Measurements from ENCODE around the gene SMIM32.
A peak's percentile ranks its signal among the peaks of the same experiment; 100 is the strongest.

The SMIM32 gene

DNA sequence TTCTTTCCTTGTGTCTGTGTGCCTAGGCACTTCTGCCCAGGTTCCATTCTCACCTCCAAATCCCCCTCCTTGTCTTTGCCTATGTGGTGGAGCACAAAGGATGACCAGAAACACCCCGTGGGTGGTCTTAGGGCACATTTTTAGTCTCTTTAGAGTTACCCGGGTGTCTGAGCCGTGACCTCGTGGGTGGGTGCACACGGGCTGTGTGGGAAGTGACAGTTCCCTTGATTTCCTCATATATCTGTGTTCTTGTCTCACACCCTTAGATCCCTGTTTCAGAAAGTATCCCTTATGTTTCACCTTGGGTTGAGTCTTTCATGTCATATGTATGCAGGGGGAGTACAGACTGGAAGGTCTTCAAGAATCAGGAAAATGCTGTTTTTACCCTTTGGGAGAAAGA, 13.4 kb upstream of the SMIM32 start:
- DNase-seq: no peak

DNA sequence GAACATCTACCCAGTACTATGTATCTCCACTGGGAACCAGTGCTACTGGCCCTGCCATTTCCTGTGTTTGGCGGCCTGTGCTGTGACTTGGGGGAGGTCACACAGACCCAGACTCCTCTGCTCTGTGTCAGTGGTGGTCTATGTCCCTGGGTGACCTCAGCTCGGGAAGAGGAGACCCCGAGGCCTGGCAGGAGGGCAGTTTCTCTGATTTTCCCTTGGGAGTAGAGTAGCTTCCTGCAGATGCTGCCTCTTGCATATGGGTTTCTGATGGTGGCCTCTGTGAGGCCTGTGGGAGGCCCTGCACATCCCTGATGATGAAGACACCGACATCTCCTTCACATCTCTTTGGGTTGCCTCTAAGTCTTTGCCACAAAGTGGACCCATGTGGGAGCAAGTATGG, 13.0 kb upstream of the SMIM32 start:
- no peak for DNase-seq

DNA sequence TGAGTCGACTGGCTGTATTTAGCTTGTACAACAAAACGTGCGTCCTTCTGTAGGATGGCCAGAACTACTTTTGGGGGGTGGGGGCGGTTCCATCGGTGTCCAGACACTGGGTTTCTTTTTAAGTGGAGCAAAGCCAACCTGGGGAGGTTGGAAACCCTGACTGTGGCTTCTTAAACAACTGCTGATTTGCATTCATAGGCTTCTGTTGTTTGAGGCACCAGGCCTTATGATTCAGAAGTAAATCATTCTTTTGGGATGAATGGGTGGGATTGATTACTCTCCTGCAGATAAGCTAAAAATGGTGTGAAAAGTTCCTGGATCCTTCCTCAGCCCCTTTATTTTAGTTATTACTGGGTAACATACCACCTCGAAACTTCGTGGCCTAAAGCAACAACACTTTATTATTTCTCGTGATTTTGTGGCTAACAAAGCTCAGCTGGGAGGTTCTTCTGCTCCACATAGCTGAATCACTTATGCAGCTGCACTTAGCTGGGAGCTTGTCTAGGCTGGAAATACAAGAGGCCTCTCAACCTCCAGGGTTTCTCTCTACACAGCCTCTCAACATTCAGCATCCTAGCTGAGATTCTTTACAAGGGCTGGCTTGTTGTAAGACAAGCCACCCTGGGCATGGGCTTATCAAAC, 12.2 kb upstream of the SMIM32 start:
- DNase-seq: no peak

DNA sequence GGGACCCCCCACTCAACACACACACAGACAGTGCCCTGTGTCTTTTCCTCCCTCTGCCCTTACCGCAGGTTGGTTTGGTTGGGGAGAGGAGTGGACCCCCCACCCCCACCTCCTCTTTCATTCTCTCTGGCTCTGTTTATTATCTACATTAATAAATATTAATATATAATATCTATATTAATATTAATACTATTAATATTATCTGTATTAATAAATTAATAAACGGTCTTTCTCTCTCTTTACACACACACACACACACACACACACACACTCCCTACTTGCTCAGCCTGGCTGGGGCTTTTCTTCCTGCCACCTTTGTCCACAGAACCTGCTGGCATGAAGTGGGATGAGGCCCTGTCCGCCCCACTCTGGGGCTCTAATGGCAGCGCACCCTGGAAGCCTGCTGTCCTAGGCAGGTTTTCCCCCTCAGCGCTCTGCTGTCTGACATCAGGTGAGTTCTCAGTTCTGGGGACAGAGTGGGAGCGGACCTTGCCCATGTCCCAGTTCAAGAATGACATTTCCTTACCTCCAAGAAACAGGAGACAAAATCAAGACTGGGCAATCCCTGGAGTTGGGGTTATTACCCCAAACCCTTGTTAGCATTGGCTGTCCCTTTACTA, 10.5 kb upstream of the SMIM32 start:
- no peak for DNase-seq

DNA sequence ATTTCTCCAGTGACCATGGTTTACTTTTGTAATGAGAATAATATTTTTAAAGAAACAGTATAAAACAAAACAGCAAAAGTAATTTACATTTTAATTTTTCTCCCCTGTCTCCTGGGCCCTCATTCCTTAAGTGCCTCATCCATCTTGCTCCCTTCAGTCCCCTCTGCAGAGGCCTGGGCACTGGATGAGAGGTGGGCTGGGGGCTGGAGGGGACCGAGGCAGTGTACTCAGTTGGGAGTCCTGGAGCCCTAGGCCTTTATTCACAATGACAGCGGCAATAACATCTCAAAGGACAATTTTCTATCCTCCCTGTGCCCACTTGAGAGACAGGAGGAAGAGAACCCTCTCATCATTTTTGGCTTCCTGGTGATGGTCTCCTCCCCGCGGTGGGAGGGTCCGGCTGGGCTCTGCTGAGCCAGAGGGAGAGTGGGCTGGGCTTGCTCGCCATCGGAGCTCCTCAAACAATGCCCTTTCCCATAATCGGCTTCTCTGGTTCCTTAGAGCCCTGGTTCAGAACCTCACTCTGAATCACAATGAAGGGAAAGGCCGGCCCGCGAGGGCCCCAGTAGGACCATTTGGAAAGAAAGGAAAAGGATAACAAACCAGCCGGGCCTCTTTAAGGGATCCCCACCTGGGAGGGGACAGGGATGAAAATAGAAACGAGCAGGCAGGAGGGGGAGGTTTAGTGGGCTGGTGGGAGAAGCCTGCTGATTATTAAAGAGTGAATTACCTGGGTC, 9.7 kb upstream of the SMIM32 start:
- no peak for DNase-seq

DNA sequence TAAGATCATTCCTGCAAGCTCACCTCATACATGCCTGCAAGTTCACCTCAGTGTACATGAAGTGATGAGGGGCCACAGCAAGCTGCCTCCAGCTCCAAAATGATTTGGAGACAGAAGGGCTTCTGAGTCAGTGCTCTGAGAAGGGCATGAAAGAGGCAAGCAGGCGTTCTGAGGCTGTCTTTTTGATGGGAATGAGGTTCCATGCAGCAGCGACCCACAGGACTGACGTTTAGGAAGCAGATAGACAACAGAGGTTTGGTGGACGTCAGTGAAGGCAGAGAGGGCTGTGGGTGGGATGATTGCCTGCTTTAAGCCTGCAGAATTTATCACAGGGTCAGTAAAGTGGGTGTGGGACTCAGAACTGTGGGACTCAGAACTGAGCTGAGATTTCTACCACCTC, 8.9 kb upstream of the SMIM32 start:
- DNase-seq: no peak

DNA sequence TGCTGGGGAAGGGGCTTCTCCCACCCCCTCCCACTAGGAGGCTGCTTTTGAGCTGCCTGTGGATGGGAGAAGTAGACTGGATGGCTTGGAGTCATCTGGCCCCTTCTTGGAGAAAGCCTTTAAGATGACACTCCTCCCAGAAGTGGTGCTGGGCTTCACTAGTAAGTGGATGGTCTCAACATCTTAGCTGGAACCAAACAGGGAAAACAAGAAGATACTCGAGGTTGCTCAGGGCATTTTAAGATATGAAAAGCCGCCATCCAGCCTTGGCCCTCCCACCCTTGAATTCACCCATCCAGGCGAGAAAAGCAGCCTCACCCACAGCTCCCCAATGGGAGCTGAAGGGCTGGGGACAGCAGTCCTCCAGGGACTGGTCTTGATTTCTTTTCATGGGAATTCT, 7.8 kb upstream of the SMIM32 start:
- no peak for DNase-seq

DNA sequence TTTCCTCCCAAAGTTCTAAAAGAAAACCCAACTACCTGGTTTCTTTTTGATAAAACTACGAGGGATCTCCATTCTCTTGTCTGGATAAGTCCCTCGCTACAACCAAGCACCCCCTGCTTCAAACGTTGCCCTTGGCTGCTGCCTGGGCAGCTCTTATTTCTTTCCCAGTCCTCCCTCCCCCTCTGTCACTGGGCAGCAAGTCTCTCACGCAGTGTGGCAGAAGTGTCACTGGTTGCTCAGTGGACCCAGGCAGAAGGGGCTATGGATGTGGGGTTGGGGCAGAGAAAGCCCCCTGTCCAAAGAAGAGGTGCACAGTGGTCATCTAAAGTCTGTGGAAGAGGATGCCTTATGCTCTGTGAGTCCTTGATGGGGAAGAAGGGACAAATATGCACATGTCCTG, 7.2 kb upstream of the SMIM32 start:
- no peak for DNase-seq

DNA sequence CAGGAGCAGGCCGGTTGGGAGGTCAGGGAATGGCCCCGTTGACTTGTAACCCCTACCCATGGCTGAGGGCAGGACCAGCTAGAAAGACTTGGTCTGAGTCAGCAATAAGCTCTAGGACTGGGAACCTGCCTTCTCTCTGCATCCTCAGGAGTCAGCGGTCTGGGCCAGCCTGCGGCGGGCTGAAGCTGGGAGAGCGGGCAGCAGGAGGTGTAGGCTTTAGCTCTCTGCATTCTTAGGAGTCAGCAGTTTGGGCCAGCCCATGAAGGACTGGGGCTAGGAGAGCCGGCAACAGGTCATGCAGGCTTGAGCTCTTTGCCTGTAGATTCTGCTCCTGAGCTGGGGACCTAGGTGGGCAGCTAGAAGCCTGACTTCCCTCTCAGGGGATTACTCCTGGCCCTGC, 6.4 kb upstream of the SMIM32 start:
- no peak for DNase-seq

DNA sequence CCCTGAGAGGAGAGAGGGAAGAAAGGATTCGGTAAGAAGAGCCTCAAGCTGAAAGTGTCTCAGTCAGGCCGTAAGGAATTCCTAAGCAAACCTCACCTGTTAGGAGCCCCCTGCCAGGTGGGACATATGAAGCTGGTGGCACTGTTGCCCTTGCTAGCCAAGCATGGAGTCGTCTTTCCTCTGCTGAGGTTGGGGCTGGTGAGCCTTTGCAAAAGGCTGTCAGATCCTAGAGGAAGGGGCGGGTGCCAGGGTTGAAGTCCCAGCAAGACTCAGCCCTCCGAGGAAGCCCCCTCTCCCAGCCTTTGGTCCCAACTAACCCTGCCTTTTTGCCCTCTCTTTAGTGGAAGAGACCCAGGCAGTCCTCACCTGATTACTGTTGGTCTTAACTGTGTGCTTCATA, 5.5 kb upstream of the SMIM32 start:
- DNase-seq: no peak

DNA sequence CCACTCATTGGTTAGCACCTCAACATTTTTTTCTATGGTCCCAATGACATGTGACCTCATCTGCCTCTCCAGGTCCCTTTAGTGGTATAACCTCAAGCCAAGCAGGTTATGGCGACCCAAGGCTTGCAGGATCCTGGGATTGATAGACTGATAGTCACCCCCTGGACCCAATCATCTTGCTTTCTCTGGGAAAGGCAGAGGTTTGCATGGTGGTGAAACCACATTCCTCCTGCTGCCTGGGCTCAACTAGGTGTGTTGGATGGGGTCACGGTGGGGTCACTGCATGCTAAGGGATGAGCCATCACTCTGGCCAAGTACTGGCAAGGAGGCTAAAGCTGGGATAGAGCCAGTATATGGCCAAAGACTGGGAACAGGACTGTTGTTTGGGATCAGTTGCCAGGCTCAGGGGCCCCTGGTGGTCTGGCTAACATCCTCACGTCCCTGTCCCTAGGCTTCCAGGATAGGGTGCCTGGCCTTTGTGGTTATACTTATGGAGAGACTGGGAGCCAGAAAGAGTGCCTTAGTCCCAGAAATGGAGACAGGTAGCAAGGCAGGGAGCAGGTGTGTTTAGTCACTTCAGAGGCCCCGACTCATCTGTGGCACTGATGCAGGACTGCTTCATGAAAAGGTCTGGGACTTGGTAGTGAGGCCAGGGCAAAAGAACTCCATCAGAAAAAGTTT, 4.6 kb upstream of the SMIM32 start:
- no peak for DNase-seq

DNA sequence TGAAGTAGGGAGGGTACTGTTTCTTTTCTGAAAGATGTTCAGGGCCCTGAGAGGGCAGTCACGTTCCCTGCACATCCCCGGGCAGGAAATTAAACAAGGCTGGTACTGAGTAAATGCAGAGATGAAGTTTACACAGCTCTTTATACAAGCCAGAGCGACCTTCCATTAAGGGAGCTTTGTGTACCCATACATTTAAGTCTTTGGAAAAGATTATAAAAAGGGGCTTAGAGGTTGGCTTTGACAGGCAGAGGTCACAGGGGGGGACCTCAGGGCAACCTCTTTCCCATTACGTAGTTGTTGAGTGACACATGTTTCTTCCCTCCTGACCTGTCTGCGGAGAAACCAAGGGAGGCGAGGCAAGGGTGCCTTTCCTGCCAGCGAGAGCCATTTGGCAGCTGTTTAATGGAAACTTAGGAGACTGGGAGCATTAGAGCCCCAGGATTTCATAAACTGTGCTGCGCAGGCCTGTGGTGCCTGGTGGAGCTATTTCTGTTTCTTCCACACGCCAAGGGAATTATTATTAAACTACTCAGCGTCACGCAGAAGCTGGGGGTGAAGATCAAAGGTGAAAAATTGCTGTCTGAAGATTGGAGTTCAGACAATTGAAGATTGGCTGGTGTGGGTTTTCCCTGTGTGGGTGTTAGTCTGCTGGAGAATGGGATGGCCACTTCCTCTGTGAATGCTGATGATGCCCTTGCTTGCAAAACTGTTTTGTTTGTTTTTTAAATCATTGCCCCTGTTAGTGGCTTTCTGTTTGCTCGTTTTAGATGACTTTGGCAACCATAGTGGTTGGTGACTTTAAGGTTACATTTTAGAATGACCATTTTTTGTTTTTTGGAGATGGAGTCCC, 3.2 kb upstream of the SMIM32 start:
- no peak for DNase-seq

DNA sequence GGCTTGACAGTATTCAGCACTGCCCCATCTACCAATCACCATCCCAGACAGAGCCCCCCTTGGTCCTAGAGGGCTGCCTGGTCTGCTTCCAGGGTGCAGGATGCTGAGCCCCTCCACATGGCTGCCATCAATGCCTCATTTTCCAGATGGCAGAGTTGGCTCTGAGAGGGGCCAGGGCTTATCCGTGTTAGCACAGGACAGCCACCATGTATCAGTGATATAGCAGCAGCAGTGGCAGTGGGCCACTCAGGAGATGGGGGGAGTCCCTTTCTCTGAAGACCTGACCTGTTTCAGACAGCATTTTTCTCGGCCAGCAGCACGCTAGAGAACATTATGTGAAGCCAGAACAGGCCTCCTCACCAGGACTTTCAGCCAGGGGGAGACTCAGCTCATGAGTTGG, 1.6 kb upstream of the SMIM32 start:
- DNase-seq: no peak

DNA sequence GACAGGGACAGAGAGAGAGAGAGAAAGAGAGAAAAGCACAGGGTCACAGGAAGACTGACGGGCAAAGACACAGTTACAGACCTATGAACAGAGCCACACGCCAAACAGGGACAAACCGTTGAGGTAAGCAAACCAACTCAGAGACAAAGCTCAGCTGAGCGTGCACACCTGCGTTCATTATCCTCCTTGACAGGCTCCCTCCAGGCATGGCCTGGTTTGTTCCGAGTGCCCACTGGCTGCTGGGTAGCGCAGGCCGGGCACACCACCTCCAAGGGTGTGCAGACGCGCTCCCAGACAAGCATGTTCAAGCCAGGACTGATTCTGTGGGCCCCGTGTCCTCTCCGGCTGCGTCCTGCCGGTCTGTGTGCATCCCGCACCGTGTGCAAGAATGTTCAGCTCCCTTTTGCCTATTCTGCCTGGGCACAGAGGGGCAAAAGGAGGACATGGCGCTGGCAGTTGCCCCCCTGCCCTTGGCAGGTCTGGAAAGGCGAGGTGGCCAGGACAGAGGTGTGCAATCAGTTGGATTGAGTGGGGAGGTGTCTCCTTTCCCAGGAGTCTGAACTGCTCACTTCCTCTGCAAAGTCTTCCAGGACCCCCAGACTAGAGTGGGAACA, 467 bp upstream of the SMIM32 start:
- DNase-seq: peak in 2 of 3 experiments; percentile 40 to 67

DNA sequence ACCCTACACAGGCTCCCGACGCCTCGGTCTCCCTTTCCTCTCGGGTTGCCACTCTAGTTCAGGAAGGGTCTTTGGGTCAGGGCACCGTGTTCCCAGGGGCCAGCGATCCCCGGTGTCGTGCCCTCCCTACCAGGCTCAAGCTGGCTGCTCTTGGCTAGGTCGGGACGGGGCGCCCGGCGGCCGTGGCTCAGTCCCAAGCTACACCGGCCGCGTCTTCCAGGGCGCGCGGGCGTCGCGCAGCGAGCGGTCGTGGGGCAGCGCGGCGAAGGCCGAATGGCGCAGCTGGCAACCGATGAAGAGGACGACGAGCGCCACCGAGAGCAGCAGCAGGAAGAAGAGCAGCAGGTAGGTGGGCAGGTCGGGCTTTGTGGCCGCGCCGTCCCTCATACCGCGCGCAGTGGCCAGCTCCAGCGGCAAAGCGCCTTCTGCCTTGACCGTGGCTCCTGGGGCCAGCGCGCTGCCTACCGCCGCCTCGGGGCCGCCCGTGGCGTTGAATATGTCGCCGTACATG, 892 bp downstream of the SMIM32 start:
- DNase-seq: peak in 2 of 3 experiments; percentile 51 to 52

DNA sequence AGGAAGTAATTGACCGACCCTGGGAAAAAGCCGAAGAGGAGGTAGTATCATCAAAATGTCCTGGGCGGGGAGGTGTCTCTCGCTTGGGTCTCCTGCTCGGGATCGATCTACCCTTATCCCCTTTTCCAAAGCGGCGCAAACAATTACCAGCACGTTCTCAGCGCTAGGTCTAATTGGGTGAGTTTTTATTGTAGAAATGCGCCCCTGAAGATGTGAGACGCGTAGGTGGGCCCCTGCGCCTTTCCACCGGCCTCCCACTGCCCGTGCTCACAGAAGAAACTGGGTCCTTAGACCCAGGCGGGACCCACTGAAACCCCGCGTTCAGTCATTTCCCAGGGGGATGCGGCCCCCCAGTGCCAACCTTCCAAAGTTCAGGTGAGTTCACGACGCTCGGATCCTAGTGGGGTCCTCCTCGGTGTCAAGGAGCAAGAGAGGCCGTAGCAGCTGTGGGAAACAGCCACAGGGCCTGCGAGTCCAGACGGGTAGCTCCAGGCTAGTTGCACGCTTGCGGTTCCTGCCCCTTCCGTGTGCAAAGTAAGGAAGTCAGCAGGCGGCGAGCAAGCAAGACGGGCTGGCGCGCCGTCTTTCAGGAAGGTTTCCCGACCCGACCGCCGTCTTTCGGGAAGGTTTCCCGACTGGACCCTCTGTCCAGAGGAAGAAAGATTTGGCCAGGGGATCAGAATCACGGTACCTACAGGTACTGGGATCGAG, 1.5 kb downstream of the SMIM32 start:
- peak in 1 of 3 experiments; percentile 35 for DNase-seq

DNA sequence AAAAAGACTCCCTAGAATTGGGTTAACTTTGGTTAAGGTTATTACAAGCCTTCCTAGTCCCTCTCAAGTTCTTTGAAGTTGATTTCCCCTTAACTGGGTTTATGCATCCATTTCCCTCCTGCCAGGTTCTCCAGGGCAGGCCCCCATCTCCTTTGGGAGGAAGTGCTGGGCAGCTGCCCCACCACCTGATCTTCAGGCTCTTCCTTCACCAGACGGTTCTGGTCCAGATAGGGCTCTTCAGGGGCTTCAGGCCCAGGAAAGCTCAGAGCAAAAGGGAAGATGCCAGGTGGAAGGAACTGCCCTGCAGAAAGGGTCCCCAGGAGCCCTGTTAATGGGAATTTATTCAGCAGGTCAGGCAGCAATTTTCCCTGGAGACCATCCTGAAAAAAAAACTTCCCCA, 2.1 kb downstream of the SMIM32 start:
- no peak for DNase-seq

DNA sequence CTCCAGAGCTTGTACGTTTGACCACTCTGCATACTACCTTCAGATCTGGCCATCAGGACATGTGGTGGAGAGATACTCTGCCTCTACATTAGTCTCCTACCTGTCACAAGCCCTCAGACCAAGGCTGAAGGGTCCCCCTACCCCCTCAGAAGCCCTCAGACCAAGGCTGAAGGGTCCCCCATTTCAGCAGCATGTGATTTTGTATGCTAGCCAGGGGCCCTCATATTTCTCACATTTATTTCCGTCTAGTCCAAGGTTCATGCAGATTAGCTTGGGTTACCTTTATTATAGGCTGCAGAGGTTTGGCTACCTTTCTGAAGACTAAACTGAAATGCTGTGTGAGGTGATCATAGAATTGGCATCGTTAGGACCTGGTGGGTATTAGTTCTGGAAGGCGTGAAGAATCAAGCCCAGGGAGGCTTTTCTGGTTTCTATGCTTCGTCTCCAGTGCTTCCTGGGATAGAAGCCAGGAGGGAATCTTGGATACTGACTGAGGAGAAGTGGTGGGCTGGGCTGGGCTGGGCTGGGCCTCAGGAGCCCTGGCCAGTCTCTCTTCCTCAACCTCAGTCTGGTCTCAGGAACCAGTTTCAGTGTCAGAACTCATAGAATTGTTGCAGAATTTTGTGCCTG, 2.8 kb downstream of the SMIM32 start:
- no peak for DNase-seq

DNA sequence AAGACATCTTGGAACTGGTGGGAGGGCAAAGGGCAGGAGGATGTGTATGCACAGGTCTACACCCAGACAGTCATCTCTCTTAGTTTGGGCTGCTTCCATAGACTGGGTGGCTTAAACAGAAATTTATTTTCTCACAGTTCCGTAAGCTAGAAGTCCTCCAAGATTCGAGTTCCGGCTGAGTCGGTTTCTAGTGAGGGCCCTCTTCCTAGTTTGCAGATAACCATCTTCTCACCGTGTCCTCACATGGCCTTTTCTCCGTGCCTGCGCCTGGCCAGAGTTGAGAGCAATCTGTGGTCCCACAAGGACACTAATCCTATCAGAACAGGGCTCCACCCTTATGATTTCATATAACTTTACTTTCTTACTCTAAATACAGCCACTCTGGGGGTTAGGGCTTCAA, 4.1 kb downstream of the SMIM32 start:
- no peak for DNase-seq

DNA sequence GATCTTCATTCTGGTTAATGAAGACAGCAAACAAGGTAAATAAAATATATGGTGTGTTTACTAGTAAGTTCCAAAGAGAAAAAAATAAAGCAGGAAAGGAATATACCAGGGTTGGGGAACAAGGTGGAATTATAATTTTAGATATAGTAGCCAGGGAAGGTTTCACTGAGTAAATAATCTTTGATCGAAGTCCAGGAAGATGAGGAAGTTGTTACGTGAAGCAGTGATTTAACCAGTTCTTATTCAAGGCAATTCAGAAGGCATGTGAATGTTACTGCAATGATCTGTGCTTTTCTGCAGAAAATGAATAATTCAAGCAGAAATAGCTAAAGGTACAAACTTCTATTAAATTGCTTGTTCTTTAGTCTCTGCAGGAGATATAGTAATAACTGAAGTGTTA, 6.2 kb downstream of the SMIM32 start:
- no peak for DNase-seq
